Spinal cord (tissue), 10 donors: ENCODE data around the gene LSM14B. TPM values are rescaled to one million over a fixed set of nuclear protein-coding genes. Genes with fewer than 3 reads are reported as not detected.

Experiments
- DNase-seq, 6 donors: peaks; one replicate each; pipeline versions ENCODE4 v3.0.0 to v3.0.0-alpha.2; 2013 to 2015; ENCODE audit warnings: low spot score in 6 of 6, low read depth in 4 of 6
- H3K27ac ChIP-seq: one replicate; pipeline ENCODE4 v1.5.1; 2013; ENCODE audit warnings: low read depth, low read length, control low read depth
- H3K27me3 ChIP-seq: one replicate; pipeline ENCODE4 v1.6.1; 2013; ENCODE audit warnings: low read length; ENCODE audit not compliant: control insufficient read depth, insufficient read depth
- H3K36me3 ChIP-seq: one replicate; pipeline ENCODE4 v1.6.1; 2013; ENCODE audit warnings: low read length; ENCODE audit not compliant: control insufficient read depth, insufficient read depth
- H3K4me1 ChIP-seq: one replicate; pipeline ENCODE4 v1.6.1; 2013; ENCODE audit warnings: low read length; ENCODE audit not compliant: control insufficient read depth, insufficient read depth
- H3K4me3 ChIP-seq: one replicate; pipeline ENCODE4 v1.5.1; 2013; ENCODE audit warnings: low read depth, low read length, control low read depth
- H3K9me3 ChIP-seq: one replicate; pipeline ENCODE4 v1.6.1; 2013; ENCODE audit warnings: low read length; ENCODE audit not compliant: control insufficient read depth, insufficient read depth
- WGBS: methylation state at CpG from one replicate; pipeline ENCODE4 v1.1.5; 2013; ENCODE audit warnings: missing lambda C conversion rate; ENCODE audit not compliant: insufficient coverage; 5-methylcytosine and 5-hydroxymethylcytosine counted together
- polyA plus RNA-seq, 2 donors: library from polyadenylated mRNA; unstranded; fragments of 120-200 nt; gene quantifications; one replicate each; pipeline ENCODE4 v1.2.1, GENCODE V29; 2013; ENCODE audit not compliant: insufficient read length in 2 of 2
- total RNA-seq, 2 donors: library from RNA; depleted of rRNA in 1 of 2; stranded (reverse); fragments of 120-200 nt in 1 of 2; fragments of >200 nt in 1 of 2; gene quantifications; one replicate each; pipeline versions ENCODE4 v1.2.3 to v1.2.4, GENCODE V29; 2013 to 2014
- donor health status: healthy.

The LSM14B gene
- total and polyA plus RNA-seq, 4 donors, result 37.5 to 94.2 (median 72.1) TPM

GRCh38 chr20:62129731-62130531, 7.7 kb downstream of the LSM14B start:
- no peaks in the 10 kb centered on the region for H3K4me1 ChIP-seq
- 95% methylated on average over 15 of the region's 20 CpGs for WGBS
- DNase-seq, result no peak

DNA sequence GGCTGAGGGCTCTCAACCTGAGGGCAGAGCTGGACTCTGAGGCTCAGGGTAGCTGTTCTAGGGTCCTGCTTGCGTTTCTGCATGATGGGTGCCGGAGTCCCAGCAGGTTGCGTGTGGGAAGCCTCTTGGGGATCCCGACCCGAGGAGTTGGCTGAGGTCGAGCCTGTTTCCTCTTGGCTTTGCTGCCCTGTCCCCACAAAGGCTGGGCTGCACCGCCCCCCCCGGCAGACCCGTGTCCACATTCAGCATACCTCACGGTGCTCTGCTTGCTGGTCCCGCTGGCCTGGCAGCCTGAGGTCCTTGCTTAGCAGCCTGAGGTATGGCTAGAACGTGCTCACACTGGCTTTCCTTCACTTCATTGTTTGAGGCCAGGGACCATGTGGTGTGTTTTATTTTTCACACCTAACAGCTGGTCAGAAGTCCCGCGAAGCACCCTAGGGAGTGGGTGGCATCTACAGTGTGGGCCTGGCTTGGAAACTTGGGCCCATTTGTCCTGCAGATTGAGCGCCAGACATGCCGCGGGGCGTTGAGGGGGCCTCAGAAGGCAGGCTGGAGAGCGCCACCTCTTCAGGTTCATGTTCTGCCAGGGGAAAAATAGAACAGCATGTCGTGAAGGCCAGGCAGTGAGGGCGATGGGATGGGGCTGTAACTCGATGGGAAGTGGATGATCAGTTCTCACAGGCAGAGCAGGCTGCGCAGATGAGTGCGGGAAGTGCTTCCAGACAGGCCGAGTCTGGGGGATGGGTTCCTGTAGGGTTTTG, 9.5 kb downstream of the LSM14B start:
- no peak overlapping the region for H3K27ac ChIP-seq

More at GRCh38 chr20:62129731-62130531, 7.7 kb downstream of the LSM14B start:
- Histone ChIP-seq H3K9me3 (no peaks in the 10 kb centered on the region), H3K27me3 (no peaks in the 10 kb centered on the region), H3K4me3 (no peak overlapping the region), H3K36me3 (peaks cover 98% of the 10 kb centered on the region), H3K27ac (no peak overlapping the region)

DNA sequence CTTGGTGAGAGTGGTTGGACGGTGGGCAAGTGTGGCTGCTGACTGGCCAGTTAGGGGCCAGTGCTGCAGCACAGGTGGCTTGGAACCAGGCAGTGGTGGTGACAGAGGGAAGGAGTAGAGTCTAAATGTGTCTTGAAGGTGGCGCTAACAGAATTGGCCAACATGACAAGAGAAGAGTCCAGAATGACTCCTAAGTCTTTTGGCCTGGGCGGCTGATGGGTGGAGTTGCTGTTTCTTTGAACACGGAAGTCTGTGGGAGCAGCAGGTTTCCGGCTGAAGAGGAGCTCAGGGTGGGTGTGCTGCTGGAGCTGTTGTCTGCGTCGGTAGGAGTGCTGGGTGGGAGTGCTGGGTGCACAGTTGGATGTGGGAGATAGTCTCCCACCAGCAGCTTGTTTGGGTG, 10.1 kb downstream of the LSM14B start:
- no peaks in the 10 kb centered on the region for H3K27me3 ChIP-seq
- H3K4me1 ChIP-seq, result no peaks in the 10 kb centered on the region
- no peak overlapping the region for H3K4me3 ChIP-seq
- 84% methylated on average over 7 of the region's 7 CpGs for whole genome bisulfite sequencing
- H3K36me3 ChIP-seq, result peaks cover 95% of the 10 kb centered on the region
- no peak overlapping the region for H3K27ac ChIP-seq
- no peaks in the 10 kb centered on the region for H3K9me3 ChIP-seq
- no peak for DNase-seq

More for the DNA sequence above, 9.5 kb downstream of the LSM14B start:
- Histone ChIP-seq H3K27me3 (no peaks in the 10 kb centered on the region), H3K9me3 (no peaks in the 10 kb centered on the region), H3K4me3 (no peak overlapping the region), H3K4me1 (no peaks in the 10 kb centered on the region), H3K36me3 (peaks cover 94% of the 10 kb centered on the region)
- WGBS, result 90% methylated on average over 25 of the region's 25 CpGs
- no peak for DNase-seq

DNA sequence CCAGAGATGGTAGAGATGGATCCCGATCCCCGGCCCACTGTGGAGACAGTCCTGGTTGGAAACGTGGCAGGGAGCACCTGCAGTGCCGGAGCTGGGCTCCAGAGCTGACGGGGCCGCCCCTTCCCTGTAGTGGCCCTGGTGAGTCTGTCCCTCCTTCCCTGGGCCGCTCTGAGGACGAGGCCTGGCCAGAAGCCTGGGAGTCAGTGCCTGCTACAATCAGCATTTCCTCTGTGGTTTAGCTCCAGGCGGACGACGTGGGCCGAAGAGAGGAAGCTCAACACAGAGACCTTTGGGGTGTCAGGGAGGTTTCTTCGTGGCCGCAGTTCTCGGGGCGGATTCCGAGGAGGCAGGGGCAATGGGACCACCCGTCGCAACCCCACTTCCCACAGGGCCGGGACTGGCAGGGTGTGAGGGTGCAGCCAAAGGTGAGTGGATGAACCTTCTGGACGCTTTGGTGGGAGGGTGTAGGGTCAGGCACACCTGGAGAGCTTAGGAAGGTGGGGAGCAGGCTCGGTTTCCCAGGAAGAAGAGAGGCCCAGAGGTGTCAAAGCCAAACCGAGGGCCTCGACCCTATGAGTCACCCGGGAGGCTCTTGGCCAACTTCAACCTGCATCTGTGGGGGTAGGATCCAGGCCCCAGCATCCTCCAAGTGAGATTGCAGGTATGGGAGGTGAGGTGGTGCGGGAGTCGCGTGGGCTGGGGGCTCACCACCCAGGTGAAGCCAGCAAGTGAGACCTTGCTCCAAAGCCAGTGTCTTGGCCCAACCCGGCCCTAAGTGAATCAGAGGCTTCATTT, 11.0 kb downstream of the LSM14B start:
- 86% methylated on average over 27 of the region's 29 CpGs for WGBS
- Histone ChIP-seq H3K4me3 (no peak overlapping the region), H3K9me3 (no peaks in the 10 kb centered on the region), H3K27me3 (no peaks in the 10 kb centered on the region), H3K4me1 (no peaks in the 10 kb centered on the region), H3K27ac (no peak overlapping the region), H3K36me3 (peaks cover 95% of the 10 kb centered on the region)
- DNase-seq, result no peak

GRCh38 chr20:62133864-62134263, 11.6 kb downstream of the LSM14B start:
- Histone ChIP-seq H3K27ac (no peak overlapping the region), H3K9me3 (no peaks in the 10 kb centered on the region), H3K27me3 (no peaks in the 10 kb centered on the region), H3K4me3 (no peak overlapping the region), H3K36me3 (peaks cover 95% of the 10 kb centered on the region), H3K4me1 (no peaks in the 10 kb centered on the region)
- 83% methylated on average over 12 of the region's 12 CpGs for WGBS
- DNase-seq, result no peak

GRCh38 chr20:62134735-62135231, 12.5 kb downstream of the LSM14B start:
- no peak for DNase-seq
- H3K36me3 ChIP-seq, result peaks cover 95% of the 10 kb centered on the region
- no peaks in the 10 kb centered on the region for H3K4me1 ChIP-seq
- no peaks in the 10 kb centered on the region for H3K9me3 ChIP-seq
- H3K4me3 ChIP-seq, result no peak overlapping the region
- WGBS, result 81% methylated on average over 5 of the region's 11 CpGs
- no peak overlapping the region for H3K27ac ChIP-seq
- no peaks in the 10 kb centered on the region for H3K27me3 ChIP-seq

DNA sequence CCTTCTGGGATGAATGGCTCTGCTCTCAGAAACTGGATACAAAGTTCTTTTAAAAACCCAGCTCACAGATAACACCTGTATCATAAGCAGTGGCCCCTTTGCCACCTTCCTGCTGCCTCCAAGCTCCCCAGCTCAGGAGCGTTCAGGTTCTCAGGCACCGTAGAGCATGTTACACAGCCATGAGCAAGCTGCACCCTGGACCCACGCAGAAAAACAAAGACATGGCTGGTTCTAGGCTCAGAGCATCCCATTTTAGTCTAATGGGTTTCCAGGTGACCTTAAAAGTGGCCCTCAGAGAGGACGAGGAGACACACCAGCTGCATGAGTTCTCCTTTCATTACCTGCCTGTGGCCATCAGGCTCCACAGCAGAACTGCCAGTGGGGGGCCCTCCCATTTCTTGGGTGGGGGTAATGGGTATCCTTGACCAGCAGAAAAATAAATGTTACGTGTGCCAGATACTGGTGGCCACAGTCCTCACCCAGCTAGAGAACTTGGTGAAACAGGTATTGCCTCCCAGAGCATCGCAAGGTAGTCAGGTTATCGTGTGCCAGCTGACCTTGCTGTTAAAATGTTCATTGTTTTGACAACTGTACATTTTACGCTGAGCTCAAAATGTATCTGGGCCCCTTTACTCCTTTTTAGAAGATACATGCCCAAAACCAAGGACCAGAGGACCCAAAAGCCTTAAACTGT, 13.4 kb downstream of the LSM14B start:
- Histone ChIP-seq H3K36me3 (peaks cover 92% of the 10 kb centered on the region), H3K4me3 (no peak overlapping the region), H3K4me1 (peaks cover under 1% of the 10 kb centered on the region), H3K9me3 (no peaks in the 10 kb centered on the region), H3K27me3 (no peaks in the 10 kb centered on the region), H3K27ac (no peak overlapping the region)
- 95% methylated on average over 6 of the region's 8 CpGs for WGBS
- DNase-seq, result no peak

DNA sequence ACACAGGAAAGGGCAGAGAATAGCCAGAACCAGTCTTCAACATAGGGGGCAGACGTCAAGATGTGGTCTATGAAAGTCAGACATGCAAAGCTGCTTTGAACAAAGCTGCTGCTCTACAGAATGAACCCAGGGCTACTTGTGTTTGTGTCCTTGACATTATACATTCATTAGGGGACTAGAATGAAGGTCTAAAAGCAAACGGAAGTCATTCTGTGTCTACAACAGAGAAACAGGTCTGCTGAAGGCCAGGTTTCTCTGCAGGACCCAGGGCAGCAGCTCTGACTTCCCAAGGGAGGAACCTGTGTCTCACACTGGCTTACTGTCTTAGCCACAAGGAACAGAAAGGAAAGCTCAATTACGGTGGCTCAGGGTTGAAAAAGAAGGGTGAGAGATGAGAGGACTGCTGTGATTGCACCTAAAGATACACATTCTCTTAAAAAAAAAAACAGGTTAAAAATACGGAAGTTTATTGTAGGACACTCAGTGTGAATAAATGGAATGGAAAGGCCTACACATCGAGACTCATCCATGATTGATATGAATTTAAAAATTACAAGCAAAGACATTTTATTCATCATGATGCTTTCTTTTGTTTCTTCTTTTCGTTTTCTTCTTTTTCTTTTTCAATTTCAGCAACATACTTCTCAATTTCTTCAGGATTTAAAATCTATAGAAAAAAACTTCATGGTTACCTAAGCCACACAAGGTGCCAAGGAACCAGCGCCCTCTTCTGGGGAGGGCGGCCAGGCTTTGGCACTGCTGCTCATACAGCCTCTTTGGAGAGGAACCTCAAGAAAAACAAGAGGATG, 14.2 kb downstream of the LSM14B start:
- 43% methylated on average over 5 of the region's 8 CpGs for WGBS
- Histone ChIP-seq H3K4me3 (no peak overlapping the region), H3K27ac (no peak overlapping the region), H3K36me3 (peaks cover 91% of the 10 kb centered on the region), H3K9me3 (no peaks in the 10 kb centered on the region), H3K4me1 (peaks cover 8% of the 10 kb centered on the region), H3K27me3 (no peaks in the 10 kb centered on the region)
- peak in 2 of 6 donors; percentile 79 to 80 for DNase-seq
